BLaER1 (cell line): ENCODE measurements around the gene TSPAN18.

ENCODE experiments used
- H3K27ac ChIP-seq: shearing (Covaris generic); formaldehyde crosslinking; 2 replicates; pipeline ENCODE4 v1.8.1; 2022
- H3K27me3 ChIP-seq: shearing (Covaris generic); formaldehyde crosslinking; 2 replicates; pipeline ENCODE4 v1.8.1; 2022
- H3K36me3 ChIP-seq: shearing (Covaris generic); formaldehyde crosslinking; 2 replicates; pipeline ENCODE4 v1.8.1; 2022
- H3K4me1 ChIP-seq: shearing (Covaris generic); formaldehyde crosslinking; 2 replicates; pipeline ENCODE4 v1.8.1; 2022
- H3K4me2 ChIP-seq: shearing (Covaris generic); formaldehyde crosslinking; 2 replicates; pipeline ENCODE4 v1.8.1; 2022
- H3K4me3 ChIP-seq: shearing (Covaris generic); formaldehyde crosslinking; 2 replicates; pipeline ENCODE4 v1.8.1; 2022
- H3K9ac ChIP-seq: shearing (Covaris generic); formaldehyde crosslinking; 2 replicates; pipeline ENCODE4 v1.8.1; 2022
- H3K9me3 ChIP-seq: shearing (Covaris generic); formaldehyde crosslinking; 2 replicates; pipeline ENCODE4 v1.8.1; 2022
- H4K20me1 ChIP-seq: shearing (Covaris generic); formaldehyde crosslinking; 2 replicates; pipeline ENCODE4 v1.8.1; 2022
- Cebpa-rat ChIP-seq: shearing (Covaris generic); IDR thresholded peaks from 2 replicates; pipeline ENCODE4 v1.8.1; 2022

Gene TSPAN18

GRCh38 chr11:44775366-44775984 is 48.7 kb downstream of the TSPAN18 start:
- H3K27me3 ChIP-seq, result no peaks in the 10 kb centered on the region
- peak overlapping the region; percentile 71 for H3K4me2 ChIP-seq
- no peak for TF ChIP-seq Cebpa-rat
- no peak overlapping the region for H3K4me3 ChIP-seq
- peaks cover 51% of the 10 kb centered on the region for H3K4me1 ChIP-seq
- H3K27ac ChIP-seq, result no peak overlapping the region
- H3K9ac ChIP-seq, result no peak overlapping the region
- H3K9me3 ChIP-seq, result no peaks in the 10 kb centered on the region
- H3K36me3 ChIP-seq, result no peaks in the 10 kb centered on the region
- H4K20me1 ChIP-seq, result no peaks in the 10 kb centered on the region

- TF ChIP-seq Cebpa-rat, result no peak
- no peak overlapping the region for H3K4me3 ChIP-seq
- no peaks in the 10 kb centered on the region for H3K36me3 ChIP-seq
- H3K4me2 ChIP-seq, result no peak overlapping the region
- no peak overlapping the region for H3K9ac ChIP-seq
- H4K20me1 ChIP-seq, result no peaks in the 10 kb centered on the region
- H3K27ac ChIP-seq, result no peak overlapping the region
- peaks cover 51% of the 10 kb centered on the region for H3K4me1 ChIP-seq
- no peaks in the 10 kb centered on the region for H3K27me3 ChIP-seq
- no peaks in the 10 kb centered on the region for H3K9me3 ChIP-seq
These were observed 49.3 kb downstream of the TSPAN18 start for GRCh38 chr11:44775985-44776446.

GRCh38 chr11:44776551-44777208 is 49.9 kb downstream of the TSPAN18 start:
- no peak for TF ChIP-seq Cebpa-rat
- Histone ChIP-seq H3K4me2 (no peak overlapping the region), H3K27ac (no peak overlapping the region), H3K4me1 (peaks cover 51% of the 10 kb centered on the region), H3K36me3 (no peaks in the 10 kb centered on the region), H4K20me1 (no peaks in the 10 kb centered on the region), H3K9ac (no peak overlapping the region), H3K4me3 (no peak overlapping the region), H3K27me3 (no peaks in the 10 kb centered on the region), H3K9me3 (no peaks in the 10 kb centered on the region)

- no peaks in the 10 kb centered on the region for H3K27me3 ChIP-seq
- H4K20me1 ChIP-seq, result no peaks in the 10 kb centered on the region
- TF ChIP-seq Cebpa-rat, result no peak
- no peak overlapping the region for H3K27ac ChIP-seq
- peaks cover 51% of the 10 kb centered on the region for H3K4me1 ChIP-seq
- H3K9me3 ChIP-seq, result no peaks in the 10 kb centered on the region
- no peaks in the 10 kb centered on the region for H3K36me3 ChIP-seq
- no peak overlapping the region for H3K9ac ChIP-seq
- H3K4me3 ChIP-seq, result no peak overlapping the region
- H3K4me2 ChIP-seq, result peak overlapping the region; percentile 49
These were observed 50.7 kb downstream of the TSPAN18 start for GRCh38 chr11:44777209-44778194.

- Histone ChIP-seq H3K36me3 (no peaks in the 10 kb centered on the region), H3K9me3 (no peaks in the 10 kb centered on the region), H3K4me3 (no peak overlapping the region), H4K20me1 (no peaks in the 10 kb centered on the region), H3K4me2 (peak overlapping the region; percentile 49), H3K27me3 (no peaks in the 10 kb centered on the region), H3K4me1 (peaks cover 48% of the 10 kb centered on the region), H3K27ac (no peak overlapping the region), H3K9ac (no peak overlapping the region)
- no peak for TF ChIP-seq Cebpa-rat
These were observed 51.7 kb downstream of the TSPAN18 start for GRCh38 chr11:44778195-44779100.

GRCh38 chr11:44779736-44780520 is 53.2 kb downstream of the TSPAN18 start:
- Histone ChIP-seq H3K36me3 (no peaks in the 10 kb centered on the region), H3K9ac (no peak overlapping the region), H3K4me1 (peaks cover 48% of the 10 kb centered on the region), H3K9me3 (no peaks in the 10 kb centered on the region), H3K4me2 (no peak overlapping the region), H3K27ac (no peak overlapping the region), H4K20me1 (no peaks in the 10 kb centered on the region), H3K27me3 (no peaks in the 10 kb centered on the region), H3K4me3 (no peak overlapping the region)
- TF ChIP-seq Cebpa-rat, result no peak

- no peak overlapping the region for H3K4me2 ChIP-seq
- no peaks in the 10 kb centered on the region for H4K20me1 ChIP-seq
- H3K9ac ChIP-seq, result no peak overlapping the region
- H3K9me3 ChIP-seq, result no peaks in the 10 kb centered on the region
- no peaks in the 10 kb centered on the region for H3K27me3 ChIP-seq
- H3K27ac ChIP-seq, result no peak overlapping the region
- no peaks in the 10 kb centered on the region for H3K36me3 ChIP-seq
- peaks cover 43% of the 10 kb centered on the region for H3K4me1 ChIP-seq
- no peak for TF ChIP-seq Cebpa-rat
- no peak overlapping the region for H3K4me3 ChIP-seq
These were observed 54.3 kb downstream of the TSPAN18 start for GRCh38 chr11:44780940-44781631.

- Histone ChIP-seq H4K20me1 (no peaks in the 10 kb centered on the region), H3K27me3 (no peaks in the 10 kb centered on the region), H3K4me3 (no peak overlapping the region), H3K9ac (no peak overlapping the region), H3K4me1 (peaks cover 43% of the 10 kb centered on the region), H3K4me2 (no peak overlapping the region), H3K36me3 (no peaks in the 10 kb centered on the region), H3K9me3 (no peaks in the 10 kb centered on the region), H3K27ac (no peak overlapping the region)
- TF ChIP-seq Cebpa-rat, result no peak
These were observed 54.9 kb downstream of the TSPAN18 start for GRCh38 chr11:44781655-44782054.
